Cerebellar nuclear complex (tissue), 1 donor: ENCODE measurements around the gene TRAPPC2L.
A peak's percentile ranks its signal among the peaks of the same experiment; 100 is the strongest.
"Not testable (repeated sequence)": the region's sequence is repeated elsewhere in the genome, so short reads cannot be mapped to it uniquely, and the experiment has no call there.

Experiments
- DNase-seq, 2 experiments: peaks; one replicate each; lab custom pipeline; 2025; lab: John Stamatoyannopoulos, UW

The TRAPPC2L gene

DNA sequence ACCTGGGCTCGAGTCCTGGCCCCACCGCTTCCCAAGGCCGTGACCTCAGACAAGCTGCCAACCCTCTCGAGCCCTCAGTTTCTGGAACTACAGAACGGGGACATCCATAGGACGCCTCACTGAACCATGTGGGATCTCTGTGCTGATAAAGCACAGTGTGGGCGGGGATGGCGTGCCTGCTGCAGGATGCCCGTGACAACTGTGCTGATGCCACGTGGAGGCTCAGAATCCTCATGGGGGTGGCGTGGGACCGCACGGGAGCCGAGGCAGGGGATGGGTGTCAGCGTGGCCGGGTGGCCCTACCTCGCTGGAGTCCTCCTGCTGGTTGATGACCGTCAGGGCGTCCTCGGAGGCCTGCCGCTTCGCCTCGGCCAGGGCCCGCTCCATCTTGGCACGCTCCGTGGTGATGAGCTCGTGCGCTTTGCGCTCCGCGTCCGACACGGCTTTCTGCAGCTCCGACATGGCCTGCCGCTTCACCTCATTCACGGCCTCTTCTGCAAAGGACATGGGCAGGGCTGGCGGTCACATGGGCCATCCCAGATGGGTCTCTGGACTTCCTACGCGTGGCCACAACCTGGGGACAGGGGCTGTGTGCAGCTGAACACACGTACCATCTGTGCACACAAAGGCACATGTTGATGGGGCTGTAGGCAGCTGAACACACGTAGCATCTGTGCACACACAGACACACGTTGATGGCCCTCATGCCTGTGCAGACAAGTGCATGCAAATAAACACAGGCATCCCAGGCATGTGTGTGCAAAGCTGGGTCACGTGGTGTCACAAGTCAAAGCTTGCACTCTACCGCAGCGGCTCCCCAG is 22.2 kb downstream of the TRAPPC2L start:
- DNase-seq = no peak

DNA sequence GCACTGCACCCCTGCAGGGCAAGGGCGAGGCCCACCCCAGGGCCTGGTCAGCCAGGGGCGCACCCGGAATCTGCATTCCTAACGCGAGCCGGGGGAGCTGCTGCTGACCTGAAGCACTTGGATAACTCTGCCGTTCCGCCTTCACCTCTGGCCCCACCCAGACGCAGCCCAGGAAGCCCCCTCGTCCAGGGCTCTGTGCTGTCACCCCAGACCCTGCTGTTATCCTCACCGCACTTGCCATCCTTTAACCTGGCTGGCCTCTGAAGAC is 22.8 kb downstream of the TRAPPC2L start:
- DNase-seq = no peak

DNA sequence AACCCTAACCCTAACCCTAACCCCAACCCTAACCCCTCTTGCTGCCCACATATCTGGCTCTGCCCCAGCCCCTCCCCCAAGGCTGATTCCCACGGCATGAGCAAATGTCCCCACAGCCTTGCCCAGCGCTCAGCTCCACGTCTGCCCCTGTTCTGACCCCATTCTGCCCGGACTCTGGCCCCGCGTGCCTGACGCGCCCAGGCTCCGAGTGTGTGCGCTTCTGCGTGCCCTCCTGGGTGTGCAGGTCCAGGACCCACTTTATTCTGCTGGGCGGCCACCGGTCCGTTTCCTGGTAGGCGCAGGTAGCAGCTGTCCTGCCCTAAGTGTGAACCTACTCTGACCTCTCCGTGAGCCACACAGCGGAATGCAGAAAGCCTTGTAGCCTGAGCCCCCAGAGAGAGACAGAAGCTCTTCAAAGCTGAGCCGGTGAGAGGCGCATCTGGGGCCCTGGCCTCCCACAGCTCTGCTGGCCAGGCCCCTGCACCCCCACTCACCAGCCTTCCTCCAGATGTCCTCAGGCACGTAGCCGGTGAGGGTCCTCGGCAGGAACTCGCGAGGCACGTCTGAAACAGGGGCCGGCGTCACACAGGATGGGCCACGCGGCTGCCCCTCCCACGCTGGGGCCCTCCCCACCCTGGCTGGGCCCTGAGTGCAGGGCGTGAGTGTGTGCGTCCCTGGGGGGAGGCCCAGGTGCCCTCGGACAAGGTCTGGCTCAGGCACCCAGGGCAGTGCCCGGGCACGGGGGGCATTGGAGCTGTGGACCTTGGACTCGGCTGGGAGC is 23.5 kb downstream of the TRAPPC2L start:
- no peak for DNase-seq

DNA sequence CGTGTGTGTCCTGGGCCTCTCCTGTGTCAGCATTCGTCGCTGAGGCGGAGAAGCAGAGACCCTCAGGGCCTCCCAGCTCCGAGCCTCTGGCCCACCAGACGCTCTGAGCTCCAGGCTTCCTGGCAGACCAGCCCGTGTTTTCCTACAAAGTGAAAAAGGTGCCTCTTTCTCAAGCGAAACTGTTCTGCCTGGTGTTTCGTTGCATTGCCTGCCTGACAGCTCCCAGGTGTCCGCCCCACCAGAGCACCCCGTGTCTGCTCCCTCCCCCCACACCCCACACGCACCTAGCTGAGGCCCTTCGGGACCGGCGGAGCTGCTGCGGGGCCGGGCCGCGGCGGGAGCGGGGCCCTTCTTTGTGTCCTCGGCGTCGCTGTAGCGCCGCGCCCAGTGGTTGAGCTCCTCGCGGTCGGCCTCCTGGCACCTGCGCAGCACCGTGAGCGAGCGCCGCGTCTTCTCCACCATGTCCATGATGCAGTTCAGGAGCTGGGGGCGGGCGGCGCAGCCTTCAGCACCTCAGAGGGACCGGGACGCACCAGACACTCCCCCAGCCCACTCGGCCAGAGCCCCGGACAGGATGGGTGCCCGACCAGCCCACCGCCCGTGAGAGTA is 24.2 kb downstream of the TRAPPC2L start:
- no peak for DNase-seq

DNA sequence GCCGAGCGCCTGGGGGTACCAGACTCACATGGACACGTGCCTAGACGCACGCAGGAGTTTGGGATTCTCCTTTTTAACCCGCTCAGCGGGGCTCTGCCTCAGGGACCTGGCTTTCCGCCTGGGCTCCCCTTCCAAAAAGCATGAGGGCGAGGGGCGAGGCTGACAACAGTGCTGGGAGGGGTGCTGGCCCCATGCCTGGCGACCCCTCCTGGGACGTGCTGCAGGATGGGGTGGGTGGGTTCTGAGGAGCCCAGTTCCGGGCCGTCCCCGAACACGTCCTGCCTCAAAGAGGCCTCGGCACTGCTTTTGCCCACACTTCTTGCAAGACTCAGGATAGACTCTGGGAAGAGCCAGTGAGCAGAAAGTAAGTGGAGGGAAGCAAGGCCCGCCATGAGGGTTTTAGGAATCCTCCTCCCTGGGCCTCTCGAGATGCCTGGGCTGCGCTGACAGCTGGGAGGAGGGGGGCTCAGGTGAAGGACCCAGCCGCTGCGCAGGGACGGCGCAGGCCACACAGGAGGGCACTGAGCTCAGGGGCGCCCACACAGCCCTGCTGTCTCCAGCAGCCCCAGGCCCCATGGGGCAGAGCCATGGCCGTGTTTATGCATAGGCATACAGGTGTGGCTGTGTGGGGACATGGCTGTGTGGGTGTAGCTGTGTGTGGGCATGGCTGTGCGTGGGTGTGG is 24.9 kb downstream of the TRAPPC2L start:
- no peak for DNase-seq

DNA sequence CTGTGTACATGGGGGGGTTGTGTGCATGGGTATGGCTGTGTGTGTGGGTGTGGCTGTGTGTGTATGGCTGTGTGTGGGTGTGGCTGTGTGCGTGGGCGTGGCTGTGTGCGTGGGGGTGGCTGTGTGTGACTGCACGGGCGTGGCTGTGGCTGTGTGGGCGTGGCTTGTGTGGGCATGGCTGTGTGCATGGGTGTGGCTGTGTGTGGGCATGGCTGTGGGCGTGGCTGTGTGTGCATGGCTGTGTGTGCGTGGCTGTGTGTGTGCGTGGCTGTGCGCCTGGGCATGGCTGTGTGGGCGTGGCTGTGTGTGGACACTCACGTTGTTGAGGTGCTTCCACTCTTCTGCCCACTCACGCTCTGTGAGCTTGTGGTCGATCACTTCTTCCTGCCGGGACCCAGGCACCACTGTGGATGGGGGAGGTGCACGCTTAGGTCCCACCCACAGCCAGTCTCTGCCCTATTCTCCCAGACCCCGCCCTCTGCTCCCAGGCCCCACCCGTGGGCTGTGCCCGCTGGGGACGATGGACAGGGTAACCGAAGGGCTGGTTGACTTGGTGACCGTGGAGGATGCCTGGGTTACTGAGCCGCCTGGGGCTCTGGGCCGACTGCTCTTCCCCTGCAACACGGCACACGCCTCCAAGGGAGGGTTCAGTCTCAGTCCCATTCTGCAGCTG is 25.6 kb downstream of the TRAPPC2L start:
- DNase-seq = no peak

DNA sequence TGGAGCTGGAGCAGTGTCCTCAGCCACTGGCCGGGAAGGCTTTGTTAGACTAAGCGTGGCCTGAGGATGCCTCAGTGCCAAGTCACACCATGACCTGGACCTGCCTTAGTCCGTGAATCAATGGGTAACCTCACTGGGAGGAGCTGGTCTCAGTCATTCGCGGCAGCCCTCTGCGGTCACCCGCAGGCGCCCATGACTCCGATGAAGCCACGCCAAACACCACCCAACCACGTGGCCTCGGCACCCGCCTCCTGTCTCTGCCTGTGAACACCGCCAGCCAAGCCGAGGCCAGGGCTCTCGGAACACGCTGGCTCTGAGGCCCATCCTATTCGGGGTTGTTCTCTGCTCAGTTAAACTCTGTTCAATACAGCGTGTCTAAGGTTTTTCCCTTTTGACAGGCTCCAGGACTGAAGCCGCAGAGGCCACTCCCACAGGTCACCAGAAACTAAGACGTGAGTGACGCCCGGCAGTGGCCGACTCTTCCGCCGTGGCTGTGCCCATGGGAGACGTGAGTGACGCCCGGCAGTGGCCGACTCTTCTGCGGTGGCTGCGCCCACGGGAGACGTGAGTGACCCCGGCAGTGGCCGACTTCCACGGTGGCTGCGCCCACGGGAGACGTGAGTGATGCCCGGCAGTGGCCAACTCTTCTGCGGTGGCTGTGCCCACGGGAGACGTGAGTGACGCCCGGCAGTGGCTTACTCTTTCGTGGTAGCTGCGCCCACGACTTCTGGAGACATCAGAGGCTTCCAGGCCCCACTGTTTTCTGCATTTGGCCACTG is 26.4 kb downstream of the TRAPPC2L start:
- no peak for DNase-seq

DNA sequence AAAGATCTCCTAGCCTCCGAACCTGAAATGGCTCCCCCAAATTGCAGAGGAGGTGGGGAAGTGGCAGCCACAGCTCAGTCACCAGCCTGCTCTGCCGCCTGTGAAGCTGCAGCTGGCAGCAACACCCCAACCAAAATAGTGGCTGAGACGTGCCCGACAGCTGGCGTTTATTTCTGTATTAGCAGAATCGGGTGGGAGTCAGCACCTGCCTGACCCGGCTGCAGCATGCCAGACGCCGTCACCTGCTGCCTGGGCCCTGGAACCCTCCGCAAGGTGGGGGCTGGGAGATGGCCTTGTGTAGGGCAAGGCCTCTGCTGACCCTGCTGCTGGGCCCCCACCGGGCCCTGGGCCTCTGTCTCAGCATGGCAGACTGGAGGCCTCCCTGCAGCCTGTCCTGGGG is 27.0 kb downstream of the TRAPPC2L start:
- DNase-seq = no peak

DNA sequence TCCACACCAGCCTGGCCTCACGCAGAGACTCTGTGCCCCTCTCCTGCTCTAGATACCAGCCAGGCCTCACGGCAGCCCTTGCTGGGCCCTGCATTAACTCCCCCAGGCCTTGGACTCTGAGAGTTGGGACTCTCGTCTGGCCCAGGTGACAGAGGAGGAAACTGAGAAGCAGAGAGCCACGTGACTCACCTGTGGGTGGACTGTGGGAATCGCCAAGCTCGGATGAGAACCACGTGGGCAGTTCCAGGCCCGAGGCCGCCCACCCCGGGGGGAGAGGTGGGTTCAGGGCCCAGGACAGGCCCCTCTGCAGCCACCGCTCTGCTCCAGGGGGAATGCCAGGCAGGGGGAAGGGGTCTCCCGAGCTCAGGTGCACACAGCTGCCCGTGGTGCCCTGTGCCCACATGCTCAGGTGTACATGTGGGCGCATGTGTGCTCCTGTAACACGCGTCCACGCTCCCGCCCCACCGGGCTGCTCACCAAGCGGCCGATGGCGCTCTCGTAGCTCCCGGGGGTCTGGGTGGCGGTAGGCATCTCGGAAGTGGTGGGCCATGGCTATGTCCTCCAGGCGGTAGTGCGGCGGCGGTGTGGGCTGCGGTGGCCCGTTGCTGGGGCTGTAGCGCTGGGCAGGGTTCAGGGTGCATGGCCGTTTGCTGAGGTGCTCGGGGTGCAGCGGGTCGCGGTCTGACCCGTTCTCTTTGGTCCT is 27.8 kb downstream of the TRAPPC2L start:
- no peak for DNase-seq

DNA sequence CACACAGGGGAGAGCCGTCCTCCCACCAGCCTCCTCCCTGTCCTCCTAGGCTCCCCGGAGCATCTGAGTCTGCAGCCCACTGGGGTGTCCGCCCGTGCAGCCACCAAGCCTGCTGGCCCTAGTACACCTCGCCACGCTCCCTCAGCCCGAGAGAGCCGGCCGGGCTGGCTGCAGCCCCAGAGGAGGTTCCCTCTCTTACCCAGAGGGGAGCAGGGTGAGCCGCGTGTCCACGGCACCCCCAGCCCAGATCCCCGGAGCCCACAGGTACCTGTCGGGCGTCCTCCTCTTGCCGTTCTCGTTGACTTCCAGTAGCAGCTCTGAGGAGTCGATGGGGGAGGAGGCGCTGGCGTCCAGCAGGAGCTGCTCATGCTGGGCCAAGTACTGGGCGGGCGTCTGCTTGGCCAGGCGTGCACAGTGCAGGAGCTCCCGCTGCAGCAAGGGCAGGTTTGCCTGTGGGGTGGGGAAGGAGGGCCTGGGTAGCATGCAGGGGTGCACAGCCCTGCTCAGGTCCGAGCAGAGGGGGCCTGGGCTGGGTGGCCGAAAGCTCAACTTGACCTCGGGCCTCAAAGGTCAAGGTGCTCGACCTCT is 28.9 kb downstream of the TRAPPC2L start:
- peak in 1 of 2 experiments; percentile 46 for DNase-seq

DNA sequence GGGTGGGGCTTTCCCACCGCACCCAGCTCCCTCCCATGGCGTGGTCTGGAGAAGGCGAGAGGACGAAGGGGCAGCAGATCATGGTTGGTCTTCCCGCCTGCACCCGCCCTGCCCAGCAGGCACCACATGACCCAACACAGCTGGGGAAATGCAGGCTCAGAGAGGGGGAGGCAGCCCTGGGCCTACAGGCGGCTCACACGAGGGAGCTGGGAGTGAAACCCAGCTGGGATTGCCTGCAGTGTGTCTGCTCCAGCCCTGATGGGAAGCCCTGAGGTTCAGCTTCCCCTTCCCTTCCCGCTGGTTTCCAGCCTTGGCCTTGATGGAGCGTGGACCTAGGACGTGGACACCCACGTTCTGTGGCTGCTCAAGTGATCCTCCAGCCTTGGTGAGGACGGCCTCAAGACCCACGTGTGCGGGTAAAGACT is 29.5 kb downstream of the TRAPPC2L start:
- DNase-seq = no peak

DNA sequence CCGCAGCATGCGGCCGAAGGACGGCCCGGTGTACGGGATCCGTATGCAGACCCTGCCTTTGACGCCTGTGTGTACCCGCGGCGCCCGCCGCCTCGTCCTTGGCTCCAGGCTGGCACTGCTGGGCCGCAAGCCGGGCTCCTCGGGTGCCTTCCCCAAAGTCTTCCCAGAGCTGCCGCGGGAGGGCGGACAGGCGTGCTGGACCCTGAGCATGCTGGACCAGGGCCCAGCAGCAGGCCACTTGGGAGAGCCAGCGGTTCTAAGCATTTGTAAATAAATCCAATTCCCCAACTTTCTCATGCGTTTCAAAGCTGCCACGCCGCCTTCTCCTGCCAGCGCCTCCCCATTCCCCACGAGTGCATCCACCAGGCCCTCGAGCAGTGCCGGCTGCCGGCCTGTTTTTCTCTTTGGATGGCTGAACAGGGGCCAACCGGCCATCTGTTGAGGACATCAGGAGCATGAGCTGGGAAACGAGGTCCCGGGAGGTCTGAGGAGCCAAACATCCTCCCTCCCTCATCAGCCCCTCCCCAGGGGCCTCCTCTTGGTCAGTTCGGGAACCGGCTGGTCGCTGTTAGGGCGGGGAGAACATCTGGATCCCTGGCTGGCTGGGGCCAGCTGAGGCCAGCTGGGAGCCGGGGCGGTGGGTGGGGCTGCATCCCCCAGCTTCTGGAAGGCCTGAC is 30.1 kb downstream of the TRAPPC2L start:
- DNase-seq = peak in 1 of 2 experiments; percentile 65

DNA sequence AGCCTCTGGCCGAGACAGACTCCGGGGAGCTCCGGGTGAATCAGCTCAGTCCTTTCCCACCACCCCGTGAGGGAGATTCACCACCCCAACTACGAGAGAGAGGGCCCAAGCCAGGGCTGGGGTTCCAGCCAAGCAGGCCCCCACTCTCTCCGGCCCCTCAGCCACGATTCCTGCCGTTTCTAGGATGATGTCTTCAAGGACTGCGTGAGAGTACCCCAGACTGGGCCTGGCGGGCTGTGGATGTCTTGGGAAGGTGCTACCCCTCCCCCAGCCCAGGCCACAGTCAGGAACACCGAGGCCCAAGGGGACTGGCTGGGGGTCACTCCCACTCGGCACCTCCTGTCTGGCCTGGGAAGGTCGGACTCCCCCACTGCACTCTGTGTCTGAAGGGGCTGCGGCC is 31.1 kb downstream of the TRAPPC2L start:
- DNase-seq = no peak

DNA sequence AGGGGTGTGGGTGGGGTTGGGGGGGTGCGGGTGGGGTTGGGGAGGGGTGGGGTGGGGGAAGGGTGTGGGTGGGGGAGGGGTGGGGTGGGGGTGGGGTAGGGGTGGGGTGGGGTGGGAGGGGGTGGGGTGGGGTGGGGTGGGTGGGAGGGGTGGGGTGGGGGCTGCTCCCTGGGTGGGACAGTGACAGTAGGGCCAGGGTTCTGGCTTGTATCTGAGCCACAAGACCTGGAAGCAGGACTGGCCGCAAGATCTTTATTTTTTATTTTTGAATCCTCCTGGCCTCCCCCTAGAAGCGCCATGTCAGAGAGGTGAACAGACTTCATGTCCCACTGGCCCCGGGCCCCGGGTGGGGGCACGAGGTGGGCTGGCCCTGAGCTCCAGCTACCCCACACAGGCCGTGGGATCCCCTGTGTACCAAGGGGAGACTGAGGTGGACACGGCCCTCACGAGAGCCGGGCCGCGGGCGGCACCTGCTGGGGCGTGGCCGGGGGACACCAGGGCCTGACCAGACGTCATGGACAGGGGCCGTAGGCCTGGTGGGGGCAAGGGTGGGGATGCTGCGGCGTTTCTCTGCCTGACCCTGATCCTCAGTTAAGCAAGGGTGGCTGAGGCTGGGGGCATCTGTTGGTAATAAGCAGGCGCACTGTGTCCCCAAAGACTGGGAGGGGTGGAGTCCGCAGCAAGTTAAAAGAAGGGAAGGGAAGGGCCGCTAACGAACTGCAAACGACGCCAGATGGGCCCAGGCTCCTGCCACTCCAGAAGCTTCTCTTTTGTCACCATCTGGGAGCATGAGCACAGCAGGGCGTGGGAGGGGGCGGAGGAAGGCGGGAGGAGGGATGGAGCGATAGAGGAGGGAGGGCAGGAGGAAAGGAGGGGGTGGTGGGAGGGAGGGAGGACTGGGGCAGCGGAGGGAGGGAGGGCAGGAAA is 31.8 kb downstream of the TRAPPC2L start:
- DNase-seq = no peak

DNA sequence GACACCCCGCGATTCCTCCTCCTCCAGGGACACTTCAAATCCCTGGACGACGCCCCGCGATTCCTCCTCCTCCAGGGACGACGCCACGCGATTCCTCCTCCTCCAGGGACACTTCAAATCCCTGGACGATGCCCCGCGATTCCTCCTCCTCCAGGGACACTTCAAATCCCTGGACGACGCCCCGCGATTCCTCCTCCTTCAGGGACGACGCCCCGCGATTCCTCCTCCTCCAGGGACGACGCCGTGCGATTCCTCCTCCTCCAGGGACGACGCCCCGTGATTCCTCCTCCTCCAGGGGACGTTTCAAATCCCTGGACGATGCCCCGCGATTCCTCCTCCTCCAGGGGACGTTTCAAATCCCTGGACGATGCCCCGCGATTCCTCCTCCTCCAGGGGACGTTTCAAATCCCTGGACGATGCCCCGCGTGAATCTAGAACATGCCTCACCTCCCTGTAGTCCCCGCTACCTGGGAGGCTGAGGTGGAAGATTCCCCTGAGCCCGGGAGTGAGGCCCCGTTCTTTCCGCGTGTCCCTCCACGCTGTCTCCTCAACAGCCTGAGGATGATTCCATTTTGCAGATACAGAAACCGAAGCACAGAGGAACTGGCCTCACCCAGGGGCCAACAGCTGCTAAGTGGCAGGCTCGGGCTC is 32.9 kb downstream of the TRAPPC2L start:
- not testable (repeated sequence) for DNase-seq

DNA sequence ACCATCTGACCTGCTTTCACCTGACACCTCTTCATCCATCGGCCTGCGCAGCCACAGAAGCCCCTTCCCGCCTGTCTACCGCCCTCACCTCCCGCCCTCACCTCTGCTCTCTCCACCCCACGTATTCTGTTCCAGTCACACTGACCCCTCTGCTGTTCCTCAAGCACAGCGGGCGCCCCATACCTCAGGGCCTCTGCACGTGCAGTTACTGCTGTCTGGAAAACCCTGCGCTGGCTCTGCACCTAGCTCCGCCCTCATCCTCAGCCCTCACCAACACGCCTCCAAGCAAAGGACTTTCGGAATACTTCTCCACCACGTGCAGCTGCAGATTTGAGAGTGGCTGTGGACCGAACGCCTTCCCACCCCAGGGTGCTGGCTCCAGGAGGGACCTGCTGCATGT is 34.2 kb downstream of the TRAPPC2L start:
- DNase-seq = no peak

DNA sequence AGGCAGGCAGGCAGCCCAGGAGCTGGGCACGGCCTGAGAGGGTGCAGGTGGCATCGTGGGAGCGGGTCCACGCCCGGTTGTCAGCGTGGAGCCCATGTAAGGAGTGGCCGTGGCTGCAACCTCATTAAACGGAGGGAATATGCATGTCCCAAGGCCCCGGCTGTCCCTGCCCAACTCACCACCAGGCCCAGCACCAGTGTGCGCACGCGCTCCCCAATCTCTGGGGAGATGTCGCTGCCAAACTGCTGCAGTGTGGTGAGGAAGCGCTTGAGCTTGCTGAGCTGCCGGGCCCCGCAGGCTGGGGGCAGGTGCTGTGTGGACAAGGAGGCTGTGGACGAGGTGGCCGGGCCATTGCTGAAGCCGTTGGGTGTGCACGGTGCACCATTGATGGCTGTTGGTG is 35.1 kb downstream of the TRAPPC2L start:
- DNase-seq = no peak
